T1000 (cell line): ENCODE results near the gene UNC5B.

Experiments
- DNase-seq: peaks from one replicate; lab custom pipeline; 2025; ENCODE audit warnings: mixed read lengths; lab: John Stamatoyannopoulos, UW

UNC5B gene

GRCh38 chr10:71254834-71255549 is 42.6 kb downstream of the UNC5B start:
- DNase-seq = no peak

GRCh38 chr10:71255550-71255807 is 43.1 kb downstream of the UNC5B start:
- DNase-seq = no peak

DNA sequence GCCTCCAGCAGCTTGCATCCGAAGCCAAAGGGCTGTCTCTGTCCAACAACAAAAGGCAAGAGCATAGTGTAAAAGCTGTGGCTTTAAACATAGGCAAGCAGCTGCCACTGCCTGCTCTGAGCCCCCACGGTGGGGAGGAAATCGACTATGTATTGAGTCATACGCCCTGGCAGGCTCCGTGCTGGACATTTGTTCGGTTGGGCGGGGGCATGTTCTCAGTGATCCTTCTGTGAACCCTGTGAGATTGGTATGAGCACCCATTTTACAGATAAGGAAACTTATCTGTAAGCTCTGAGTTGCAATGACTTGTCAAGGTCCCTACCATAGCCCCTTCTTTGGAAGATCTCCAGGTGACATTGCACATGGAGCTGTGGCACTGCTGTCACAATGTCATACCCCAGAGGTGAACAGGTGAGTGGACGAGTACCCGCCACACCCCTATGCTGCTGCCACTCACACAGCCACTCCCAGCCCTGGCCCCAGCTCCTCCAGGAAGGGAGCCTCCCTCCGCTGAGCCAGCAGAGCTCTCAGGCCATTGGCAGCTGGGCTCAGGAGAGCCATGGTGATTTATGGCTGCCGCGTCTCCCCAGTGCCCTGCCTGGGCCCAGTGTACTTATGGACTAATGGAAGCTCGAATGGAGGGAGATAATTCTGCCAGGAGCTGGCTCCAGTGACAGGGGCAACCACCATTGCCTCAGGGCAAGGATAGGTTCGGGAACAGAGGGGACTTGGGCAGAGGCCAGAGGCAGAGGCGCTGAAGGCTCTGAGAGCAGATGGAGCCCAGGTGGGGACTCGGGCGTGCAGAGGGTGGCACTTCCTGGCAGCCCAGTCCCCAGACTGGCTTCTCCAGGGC is 43.7 kb downstream of the UNC5B start:
- DNase-seq = no peak

DNA sequence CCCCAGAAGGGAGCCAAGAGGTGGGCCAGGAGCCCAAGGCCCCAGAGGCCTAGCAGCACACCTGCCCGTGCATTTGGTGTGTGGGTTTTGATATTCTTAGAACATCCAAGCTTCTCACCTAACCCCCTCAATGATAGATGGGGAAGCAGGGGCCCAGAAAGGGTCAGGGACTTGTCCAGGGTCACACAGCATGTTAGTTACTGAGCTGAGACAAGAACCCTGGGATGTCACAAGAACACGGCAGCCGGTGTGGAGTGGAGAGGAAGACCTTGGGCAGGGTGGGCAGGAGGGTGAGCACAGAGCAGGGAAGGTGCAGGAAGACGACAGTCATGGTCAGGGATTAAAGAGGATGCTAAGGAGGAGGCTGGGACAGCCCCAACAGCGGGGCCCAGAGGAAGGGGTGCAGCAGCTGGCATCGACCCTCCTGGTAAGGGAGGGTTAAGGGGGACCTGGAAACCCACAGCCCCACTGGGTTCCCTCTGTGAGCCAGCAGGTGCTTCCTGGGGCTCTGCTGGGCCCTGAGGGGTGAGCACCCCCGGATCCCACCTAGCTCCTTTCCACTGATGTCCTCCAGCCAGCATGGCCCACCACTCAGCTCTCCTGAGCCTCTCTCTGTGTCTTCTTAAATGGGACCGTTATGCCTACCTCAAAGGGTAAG is 44.4 kb downstream of the UNC5B start:
- DNase-seq = no peak

- DNase-seq = no peak
Measured at GRCh38 chr10:71257319-71257997, 45.1 kb downstream of the UNC5B start.

DNA sequence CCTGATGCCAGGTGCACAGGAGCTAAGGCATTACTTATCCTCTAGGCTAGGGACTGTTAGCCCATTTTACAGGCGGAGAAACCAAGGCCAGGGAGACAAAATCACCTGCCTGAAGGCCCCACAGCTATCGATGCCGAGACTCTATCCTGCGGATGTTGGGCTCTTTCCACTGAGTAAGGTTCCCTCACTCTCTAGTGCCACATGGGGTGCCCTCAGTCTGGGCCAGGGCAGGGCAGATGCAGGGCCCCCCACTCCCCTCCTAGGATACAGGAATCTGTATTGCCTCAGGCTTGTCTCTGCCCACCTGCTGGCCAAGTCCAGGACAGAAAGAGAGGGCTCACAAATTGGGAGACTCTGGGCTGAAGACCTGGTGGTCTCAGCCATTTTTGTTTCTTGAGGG is 45.7 kb downstream of the UNC5B start:
- DNase-seq = no peak

- DNase-seq = no peak
Measured at GRCh38 chr10:71258446-71259145, 46.2 kb downstream of the UNC5B start.

DNA sequence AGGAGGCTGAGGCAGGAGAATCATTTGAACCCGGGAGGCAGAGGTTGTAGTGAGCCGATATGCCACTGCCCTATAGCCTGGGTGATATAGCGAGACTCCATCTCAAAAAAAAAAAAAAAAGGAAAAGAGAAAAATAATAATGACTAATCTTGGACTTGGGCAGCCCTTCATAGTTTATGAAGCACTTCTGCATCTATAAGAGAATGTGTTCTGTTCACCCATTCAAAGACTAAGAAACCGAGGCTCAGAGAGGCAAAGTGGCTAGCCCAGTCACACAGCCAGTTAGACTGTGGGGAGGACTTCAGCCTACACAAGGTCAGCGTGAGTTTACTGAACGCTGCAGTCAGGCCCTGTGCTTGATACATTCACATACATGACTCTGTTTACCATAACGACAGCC is 46.9 kb downstream of the UNC5B start:
- no peak for DNase-seq

GRCh38 chr10:71259815-71260501 is 47.6 kb downstream of the UNC5B start:
- no peak for DNase-seq

DNA sequence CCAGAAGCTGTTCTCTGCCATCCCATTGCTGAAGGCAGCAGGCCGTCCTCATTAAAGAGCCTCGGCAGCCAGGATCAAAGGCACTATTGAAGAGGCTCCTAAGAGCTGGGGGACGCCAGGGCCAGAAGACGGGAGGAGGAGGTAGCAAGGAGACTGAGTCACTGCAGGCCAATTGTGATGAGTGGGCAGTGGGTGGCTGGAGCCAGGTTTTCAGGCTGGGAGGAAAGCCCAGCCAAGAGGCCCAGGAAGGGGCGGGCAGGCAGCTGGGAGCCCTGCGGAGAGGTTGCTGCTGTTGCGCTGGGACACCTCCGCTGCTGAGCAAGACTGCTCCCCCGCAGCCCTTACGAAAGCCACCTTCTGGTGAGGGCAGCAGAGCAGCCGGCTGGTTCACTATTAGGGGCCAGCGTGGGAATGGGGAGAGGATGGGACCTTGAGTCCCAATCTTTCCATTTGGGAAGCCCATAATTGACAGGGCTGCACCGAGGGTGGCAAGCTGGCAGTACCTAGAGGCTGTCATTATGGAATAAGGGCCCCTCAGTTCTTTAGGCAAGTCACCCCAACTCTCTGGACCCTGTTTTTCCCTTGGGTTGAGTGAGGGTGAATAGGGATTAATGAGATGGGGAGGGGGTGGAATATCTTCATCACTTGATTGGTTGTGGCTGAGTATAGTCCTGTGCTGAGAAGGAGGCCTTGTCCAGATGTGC is 48.4 kb downstream of the UNC5B start:
- DNase-seq = no peak

- DNase-seq = no peak
Measured at GRCh38 chr10:71262027-71262426, 49.7 kb downstream of the UNC5B start.

DNA sequence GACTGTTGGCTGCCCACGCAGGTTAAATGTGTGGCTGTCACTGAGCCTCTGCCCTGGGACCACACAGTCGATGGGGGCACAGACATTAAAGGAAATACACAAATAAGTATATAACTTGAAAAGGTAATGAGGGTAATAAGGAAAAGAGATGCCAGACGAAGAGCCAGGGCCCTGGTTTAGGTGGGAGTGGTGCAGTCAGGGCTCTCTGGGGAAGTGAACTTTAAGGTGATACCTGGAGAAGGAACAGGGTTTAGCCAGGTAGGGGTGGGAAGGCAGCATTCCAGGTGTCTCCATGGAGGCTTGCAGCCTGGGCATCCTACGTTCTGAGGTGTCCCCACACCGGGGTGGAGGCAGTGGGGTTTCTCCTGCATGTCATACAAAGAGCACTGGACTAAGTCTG is 50.4 kb downstream of the UNC5B start:
- DNase-seq = no peak

GRCh38 chr10:71263376-71263775 is 51.0 kb downstream of the UNC5B start:
- DNase-seq = no peak

GRCh38 chr10:71264345-71265200 is 52.2 kb downstream of the UNC5B start:
- DNase-seq = no peak

DNA sequence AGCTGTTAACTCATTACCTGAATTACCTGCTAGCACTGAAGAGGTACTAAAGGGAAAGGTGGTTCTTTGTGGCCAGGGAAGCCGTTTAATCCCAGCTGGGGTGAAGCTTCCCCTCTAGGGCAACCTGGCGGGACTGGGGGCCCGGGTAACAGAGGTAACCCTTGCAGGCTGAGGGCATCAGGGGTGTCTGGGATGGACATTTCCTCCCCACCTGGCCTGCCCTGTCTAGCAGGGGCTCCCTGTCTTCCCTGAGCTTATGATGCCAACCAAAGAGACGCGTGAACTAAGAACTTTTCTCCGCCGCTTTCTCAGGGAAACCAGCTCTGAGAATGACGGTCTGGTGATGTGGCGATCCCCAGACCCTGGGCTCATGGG is 52.8 kb downstream of the UNC5B start:
- DNase-seq = no peak

DNA sequence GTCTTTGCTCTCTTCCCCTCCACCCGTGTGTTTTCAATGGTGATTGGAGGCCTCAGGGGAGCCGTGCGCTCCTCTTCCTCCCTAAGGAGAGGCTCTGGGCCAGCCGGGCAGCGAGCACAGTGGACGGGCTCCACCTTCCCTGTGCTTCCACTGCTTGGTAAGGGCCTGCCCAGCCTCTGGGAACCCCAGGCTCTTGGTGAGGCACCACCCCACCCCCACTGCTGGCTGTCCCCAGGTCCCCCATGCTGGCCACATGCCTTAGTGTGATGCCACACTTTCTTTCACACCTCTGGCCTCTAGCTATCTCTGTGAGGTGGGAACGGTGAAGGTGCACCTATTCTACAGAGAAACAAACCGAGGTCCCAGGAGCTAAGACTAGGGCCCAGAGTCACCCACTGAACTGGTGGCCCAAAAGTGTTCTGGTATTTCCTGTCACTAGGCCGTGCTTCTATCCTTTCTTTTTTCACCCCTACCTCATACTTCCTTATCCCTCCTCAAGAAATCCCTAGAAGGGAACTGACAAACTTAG is 53.3 kb downstream of the UNC5B start:
- no peak for DNase-seq

DNA sequence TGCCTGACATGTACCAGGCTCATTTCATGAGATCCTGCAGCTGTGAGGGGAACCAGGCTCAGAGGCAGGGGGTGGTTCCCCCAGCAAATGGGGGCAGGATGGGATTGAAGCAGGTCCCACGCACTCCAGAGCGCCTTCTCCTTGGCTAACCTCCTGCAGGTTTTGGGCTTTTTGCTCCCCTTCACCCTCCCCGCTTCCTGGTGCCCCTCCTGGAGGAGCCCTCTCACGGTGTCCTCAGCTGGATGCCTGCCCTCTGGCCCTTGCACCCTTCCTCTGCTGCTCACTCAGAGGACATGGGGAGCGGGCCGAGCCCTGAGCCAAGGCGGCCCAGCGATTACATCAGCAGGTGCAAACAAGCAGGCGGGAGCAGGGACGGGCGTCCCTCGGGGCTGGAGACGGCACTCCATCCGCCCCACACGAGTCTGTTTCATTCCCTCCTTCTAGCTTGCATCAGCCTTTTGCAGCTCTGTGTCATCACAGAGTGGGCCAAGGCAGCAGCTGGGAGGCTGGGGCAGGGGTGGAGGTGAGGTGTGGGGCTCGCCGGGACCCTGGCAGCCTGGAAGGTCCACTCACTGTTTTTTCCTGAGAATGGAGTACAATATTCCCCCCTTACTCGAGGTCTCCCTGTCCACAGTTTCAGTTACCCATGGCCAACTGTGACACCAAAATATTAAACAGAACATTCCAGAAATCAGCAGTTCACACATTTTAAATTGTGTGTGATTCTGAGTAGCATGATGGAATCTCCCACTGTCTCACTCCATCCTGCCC is 54.0 kb downstream of the UNC5B start:
- DNase-seq = no peak

DNA sequence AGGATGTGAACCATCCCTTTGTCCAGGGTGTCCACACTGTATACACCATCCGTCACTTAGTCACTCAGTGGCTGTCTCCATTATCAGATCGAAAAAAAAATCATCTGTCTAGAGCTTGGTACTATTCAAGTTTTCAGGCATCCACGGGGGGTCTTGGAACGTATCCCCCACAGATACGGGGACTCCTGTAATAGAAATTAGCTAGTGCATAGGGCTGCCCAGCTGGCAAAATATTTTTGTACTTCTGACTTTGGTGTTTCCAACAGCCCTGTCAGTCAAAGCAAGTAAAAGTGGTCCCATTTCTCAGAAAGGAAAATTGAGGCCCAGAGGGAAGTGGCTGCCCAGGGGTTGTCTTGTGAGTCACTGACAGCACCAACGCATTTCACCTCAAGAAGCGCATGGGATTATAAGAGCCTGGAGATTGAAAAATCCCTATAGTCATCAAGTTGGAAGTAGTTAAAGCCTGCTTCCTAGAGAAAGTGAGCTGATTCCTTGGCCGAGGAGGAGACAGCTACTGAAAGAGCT is 54.6 kb downstream of the UNC5B start:
- DNase-seq = no peak
